ENCODE results near the gene NUMA1. TPM values are rescaled to one million over a fixed set of nuclear protein-coding genes. Genes with fewer than 3 reads are reported as not detected.

The NUMA1 gene
- total and polyA plus RNA-seq, 9 of the 15 experiments (the other 6 are each of a cell fraction or from before 2014, with no cell fraction given), result 4.1 to 104 (median 51.2) TPM

DNA sequence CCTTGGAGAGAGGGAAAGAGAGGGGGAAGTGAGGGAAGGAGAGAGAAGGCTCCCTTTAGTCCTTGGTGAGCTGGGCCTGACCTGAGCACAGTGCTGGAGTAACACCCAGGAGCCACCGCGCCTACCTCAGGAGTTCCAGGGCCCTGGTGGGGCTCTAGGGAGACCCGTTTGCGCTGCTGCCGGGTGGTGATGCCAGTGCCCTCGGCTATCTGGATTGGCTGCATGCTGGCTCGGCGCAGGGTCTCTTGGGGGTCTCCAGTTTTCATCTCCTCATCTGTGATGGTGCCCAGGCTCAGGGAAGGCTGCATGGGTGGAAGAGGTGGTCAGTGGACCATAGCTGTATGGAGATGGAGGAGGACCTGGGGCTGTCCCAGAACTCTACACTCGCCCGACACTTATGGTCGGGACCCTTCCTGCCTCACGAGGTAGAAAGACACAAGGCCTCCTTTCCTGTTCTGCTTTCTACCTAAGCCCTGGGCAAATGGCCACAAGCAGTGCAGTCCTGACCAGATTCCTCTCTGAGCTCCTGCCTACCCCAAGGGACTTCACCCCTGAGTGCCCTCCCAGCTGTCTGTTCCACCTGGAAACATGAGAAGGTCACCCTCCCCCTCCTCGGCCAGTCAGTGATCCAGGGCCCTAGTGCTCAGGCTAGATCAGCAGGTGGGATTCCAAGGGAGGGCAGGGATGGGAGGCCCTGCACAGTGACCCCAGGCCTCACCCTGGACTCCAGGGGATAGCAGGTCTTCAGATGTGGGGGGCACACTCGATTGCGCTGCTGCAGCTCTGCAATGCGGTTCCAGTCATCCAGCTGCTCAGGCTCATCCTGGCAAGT is 75.6 kb downstream of the NUMA1 start:
- CTCF ChIA-PET (ENCODE audit: low intra/inter-chr PET ratio), result no interaction called here
- intact Hi-C loops (cut with micrococcal nuclease), result no loop called here
- no peak for ATAC-seq
- H4K20me1 ChIP-seq (replicated peaks; ENCODE audit: control insufficient read depth, insufficient read depth, low read length), result no peaks in the 10 kb centered on the region
- 95% methylated on average over 16 of the region's 16 CpGs for WGBS (ENCODE audit: insufficient coverage, low coverage, missing lambda C conversion rate)
- peaks cover 94% of the 10 kb centered on the region for H3K36me3 ChIP-seq (ENCODE audit: control insufficient read depth, insufficient read depth, low read length)
- no peak overlapping the region for H3K4me3 ChIP-seq
- DNase-seq (ENCODE audit: extremely low read depth in 1 of 4, low spot score in 3 of 4), result no peak
- no peak overlapping the region for H3K4me2 ChIP-seq (ENCODE audit: insufficient read depth, low read length)
- no peaks in the 10 kb centered on the region for H3K79me2 ChIP-seq (ENCODE audit: control insufficient read depth, insufficient read depth, low read length)
- peaks cover 10 to 30% of the 10 kb centered on the region in 2 experiments; a peak in 4 of 5 replicates for H3K4me1 ChIP-seq (replicated peaks in 1 of 2; ENCODE audit: control insufficient read depth in 2 of 2, insufficient read depth in 2 of 2, low read length in 2 of 2)
- POLR2A ChIA-PET, result interaction anchor here (1.1 to 4.0 kb wide), 2 partner anchors 9 to 26 kb away, joined by 4 to 12 read pairs; no protein-coding TSS in a partner anchor
- BruUV-seq (replicated peaks), result no TSS peak
- FAIRE-seq, result no peak
- no peaks in the 10 kb centered on the region for H3K27me3 ChIP-seq (ENCODE audit: control insufficient read depth in 2 of 2, insufficient read depth in 2 of 2, low read length in 2 of 2)
- H2AFZ ChIP-seq (ENCODE audit: low read depth, low read length), result no peak overlapping the region
- H3K9ac ChIP-seq (ENCODE audit: insufficient read depth in 1 of 2, low read depth in 2 of 2, low read length in 2 of 2), result no peak overlapping the region; a peak in 1 of 4 replicates
- in situ Hi-C loops (cut with MboI), result no loop called here
- TF ChIP-seq RNF2 (IDR thresholded peaks at IDR 0.05), result no peak
- TF ChIP-seq, protein P1, sequence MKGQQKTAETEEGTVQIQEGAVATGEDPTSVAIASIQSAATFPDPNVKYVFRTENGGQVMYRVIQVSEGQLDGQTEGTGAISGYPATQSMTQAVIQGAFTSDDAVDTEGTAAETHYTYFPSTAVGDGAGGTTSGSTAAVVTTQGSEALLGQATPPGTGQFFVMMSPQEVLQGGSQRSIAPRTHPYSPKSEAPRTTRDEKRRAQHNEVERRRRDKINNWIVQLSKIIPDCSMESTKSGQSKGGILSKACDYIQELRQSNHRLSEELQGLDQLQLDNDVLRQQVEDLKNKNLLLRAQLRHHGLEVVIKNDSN (CRISPR knock-in tag; IDR thresholded peaks at IDR 0.05), result no peak
- TF ChIP-seq POLR2AphosphoS5 (IDR thresholded peaks at IDR 0.05; ENCODE audit: control insufficient read depth, insufficient read depth, low read depth, low read length), result peak; percentile 3; the same call in 1 of the 2 replicates
- TF ChIP-seq MTA3 (IDR thresholded peaks at IDR 0.05; ENCODE audit: borderline replicate concordance), result no peak
- TF ChIP-seq POLR2A (conservative IDR thresholded peaks at IDR 0.05), result 0 out of 2 replicates have a peak, but pooled peaks have one; percentile 11
- H3K9me3 ChIP-seq (replicated peaks; ENCODE audit: control insufficient read depth, insufficient read depth, low read depth, low read length), result no peaks in the 10 kb centered on the region
- H3K27ac ChIP-seq (ENCODE audit: extremely low read depth, low read depth, low read length), result no peak overlapping the region
- H3K9me1 ChIP-seq (ENCODE audit: control insufficient read depth, insufficient read depth, low read length), result peaks cover 3% of the 10 kb centered on the region

Measured in K562 (cell line).